NCI-H748 (cell line): ENCODE data around the gene PACS1.
"Not testable (repeated sequence)": the region's sequence is repeated elsewhere in the genome, so short reads cannot be mapped to it uniquely, and the experiment has no call there.

Experiments used
- DNase-seq: peaks from one replicate; lab custom pipeline; 2025; ENCODE audit not compliant: unreplicated experiment; lab: John Stamatoyannopoulos, UW

Gene PACS1

GRCh38 chr11:66107600-66108510, 37.8 kb downstream of the PACS1 start:
- no peak for DNase-seq

GRCh38 chr11:66109294-66109693, 39.2 kb downstream of the PACS1 start:
- DNase-seq: no peak

GRCh38 chr11:66111158-66111557, 41.1 kb downstream of the PACS1 start:
- DNase-seq: no peak

- no peak for DNase-seq
Observed at GRCh38 chr11:66112041-66112491, 42.0 kb downstream of the PACS1 start.

- DNase-seq: no peak
Observed at GRCh38 chr11:66112601-66113499, 42.8 kb downstream of the PACS1 start.

- not testable (repeated sequence) for DNase-seq
Observed at GRCh38 chr11:66114957-66115356, 44.9 kb downstream of the PACS1 start.

- no peak for DNase-seq
Observed at GRCh38 chr11:66115638-66116301, 45.7 kb downstream of the PACS1 start.

GRCh38 chr11:66116576-66117361, 46.7 kb downstream of the PACS1 start:
- DNase-seq: no peak

GRCh38 chr11:66118847-66119246, 48.8 kb downstream of the PACS1 start:
- no peak for DNase-seq

GRCh38 chr11:66119348-66120133, 49.5 kb downstream of the PACS1 start:
- DNase-seq: no peak

GRCh38 chr11:66121466-66121865, 51.4 kb downstream of the PACS1 start:
- no peak for DNase-seq

GRCh38 chr11:66123902-66124301, 53.8 kb downstream of the PACS1 start:
- DNase-seq: no peak

GRCh38 chr11:66124564-66124963, 54.5 kb downstream of the PACS1 start:
- no peak for DNase-seq

- no peak for DNase-seq
Observed at GRCh38 chr11:66126064-66126463, 56.0 kb downstream of the PACS1 start.

- DNase-seq: no peak
Observed at GRCh38 chr11:66126808-66127555, 56.9 kb downstream of the PACS1 start.

GRCh38 chr11:66130978-66131377, 60.9 kb downstream of the PACS1 start:
- DNase-seq: no peak

- no peak for DNase-seq
Observed at GRCh38 chr11:66131937-66132632, 62.0 kb downstream of the PACS1 start.

- no peak for DNase-seq
Observed at GRCh38 chr11:66133216-66133775, 63.2 kb downstream of the PACS1 start.
